Tibial nerve (tissue), 4 donors: Measurements from ENCODE around the gene SDK2. TPM values are rescaled to one million over a fixed set of nuclear protein-coding genes. Genes with fewer than 3 reads are reported as not detected.
A peak's percentile ranks its signal among the peaks of the same experiment; 100 is the strongest.

Experiments
- DNase-seq, 2 donors: peaks; one replicate each; pipeline ENCODE4 v3.0.0-alpha.2; 2019; ENCODE audit warnings: low spot score in 2 of 2
- H3K27ac ChIP-seq, 4 donors: fragments of 200-600 bp; sonication (generic) in 3 of 4; one replicate each; pipeline ENCODE4 v1.5.1; 2017 to 2019; ENCODE audit warnings: mild to moderate bottlenecking in 1 of 4
- H3K27me3 ChIP-seq, 2 donors: fragments of 200-600 bp; sonication (generic) in 1 of 2; one replicate each; pipeline versions ENCODE4 v1.5.1 to v1.6.0; 2017 to 2019
- H3K36me3 ChIP-seq, 3 donors: fragments of 200-600 bp; sonication (generic); one replicate each; pipeline ENCODE4 v1.5.1; 2018 to 2019
- H3K4me1 ChIP-seq, 4 donors: fragments of 200-600 bp; sonication (generic) in 3 of 4; one replicate each; pipeline ENCODE4 v1.5.1; 2017 to 2019
- H3K4me3 ChIP-seq, 4 donors: fragments of 200-600 bp; sonication (generic) in 3 of 4; one replicate each; pipeline ENCODE4 v1.5.1; 2017 to 2019; ENCODE audit warnings: mild to moderate bottlenecking in 1 of 4, moderate library complexity in 1 of 4
- H3K9me3 ChIP-seq, 4 donors: fragments of 200-600 bp; sonication (generic) in 3 of 4; one replicate each; pipeline ENCODE4 v1.5.1; 2017 to 2019
- EP300 ChIP-seq, 2 donors: sonication (generic); formaldehyde crosslinking; IDR thresholded peaks; one replicate each; pipeline ENCODE4 v1.6.1; 2017; ENCODE audit warnings: antibody characterized with exemption in 2 of 2, mild to moderate bottlenecking in 1 of 2
- POLR2A ChIP-seq, 2 donors: fragments of 450-650 bp; IDR thresholded peaks; one replicate each; pipeline ENCODE4 v1.6.1; 2017; ENCODE audit warnings: antibody characterized with exemption in 2 of 2, mild to moderate bottlenecking in 2 of 2, moderate library complexity in 2 of 2
- WGBS, 2 donors: methylation state at CpG; one replicate each; pipeline ENCODE4 v1.1.5; 2018; 5-methylcytosine and 5-hydroxymethylcytosine counted together
- total RNA-seq, 4 donors: library from RNA; depleted of rRNA; stranded (reverse); fragments of >200 nt; gene quantifications; one replicate each; pipeline ENCODE4 v1.1.0, GENCODE V29; 2016
- TF ChIP-seq, protein P1 (sequence below), 5 experiments: fragments of 200-600 bp in 3 of 5; fragments of 450-650 bp in 2 of 5; sonication (generic) in 3 of 5; IDR thresholded peaks; one replicate each; pipeline ENCODE4 v1.5.1; 2016 to 2019; ENCODE audit warnings: antibody characterized with exemption in 5 of 5, mild to moderate bottlenecking in 3 of 5, moderate library complexity in 2 of 5

Gene SDK2
- total RNA-seq, 4 donors from 2014 or later, result 3.1 to 6.3 (median 4.6) TPM

- peaks cover 0 to 76% (median 59%) of the 10 kb centered on the region in 4 donors for H3K4me1 ChIP-seq
- peak; percentile 46 to 58 for DNase-seq
- no peaks in the 10 kb centered on the region for H3K9me3 ChIP-seq
- 29 to 34% methylated on average over 10 to 12 of the region's 12 CpGs for WGBS, 2 donors
- no peak overlapping the region for H3K4me3 ChIP-seq
- no peaks in the 10 kb centered on the region for H3K27me3 ChIP-seq
- no peaks in the 10 kb centered on the region for H3K36me3 ChIP-seq
- TF ChIP-seq, protein P1, sequence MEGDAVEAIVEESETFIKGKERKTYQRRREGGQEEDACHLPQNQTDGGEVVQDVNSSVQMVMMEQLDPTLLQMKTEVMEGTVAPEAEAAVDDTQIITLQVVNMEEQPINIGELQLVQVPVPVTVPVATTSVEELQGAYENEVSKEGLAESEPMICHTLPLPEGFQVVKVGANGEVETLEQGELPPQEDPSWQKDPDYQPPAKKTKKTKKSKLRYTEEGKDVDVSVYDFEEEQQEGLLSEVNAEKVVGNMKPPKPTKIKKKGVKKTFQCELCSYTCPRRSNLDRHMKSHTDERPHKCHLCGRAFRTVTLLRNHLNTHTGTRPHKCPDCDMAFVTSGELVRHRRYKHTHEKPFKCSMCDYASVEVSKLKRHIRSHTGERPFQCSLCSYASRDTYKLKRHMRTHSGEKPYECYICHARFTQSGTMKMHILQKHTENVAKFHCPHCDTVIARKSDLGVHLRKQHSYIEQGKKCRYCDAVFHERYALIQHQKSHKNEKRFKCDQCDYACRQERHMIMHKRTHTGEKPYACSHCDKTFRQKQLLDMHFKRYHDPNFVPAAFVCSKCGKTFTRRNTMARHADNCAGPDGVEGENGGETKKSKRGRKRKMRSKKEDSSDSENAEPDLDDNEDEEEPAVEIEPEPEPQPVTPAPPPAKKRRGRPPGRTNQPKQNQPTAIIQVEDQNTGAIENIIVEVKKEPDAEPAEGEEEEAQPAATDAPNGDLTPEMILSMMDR (IDR thresholded peaks at IDR 0.05), result no peak
- TF ChIP-seq POLR2A (IDR thresholded peaks at IDR 0.05) (peak in 1 of 2 donors; percentile 10), EP300 (IDR thresholded peaks at IDR 0.05) (peak; percentile 20 to 94)
- peak overlapping the region; percentile 56 to 93 (median 80) for H3K27ac ChIP-seq
Observed at GRCh38 chr17:73342050-73342522, 302.2 kb downstream of the SDK2 start.

GRCh38 chr17:73341350-73342049, 302.7 kb downstream of the SDK2 start:
- Histone ChIP-seq H3K4me1 (peaks cover 0 to 76% (median 57%) of the 10 kb centered on the region in 4 donors), H3K9me3 (no peaks in the 10 kb centered on the region), H3K36me3 (no peaks in the 10 kb centered on the region), H3K27me3 (no peaks in the 10 kb centered on the region), H3K4me3 (no peak overlapping the region), H3K27ac (peak overlapping the region; percentile 56 to 93 (median 80))
- TF ChIP-seq, protein P1 (IDR thresholded peaks at IDR 0.05), result no peak
- TF ChIP-seq POLR2A (IDR thresholded peaks at IDR 0.05) (no peak), EP300 (IDR thresholded peaks at IDR 0.05) (no peak)
- 32 to 37% methylated on average over 15 of the region's 15 CpGs for WGBS, 2 donors
- no peak for DNase-seq

DNA sequence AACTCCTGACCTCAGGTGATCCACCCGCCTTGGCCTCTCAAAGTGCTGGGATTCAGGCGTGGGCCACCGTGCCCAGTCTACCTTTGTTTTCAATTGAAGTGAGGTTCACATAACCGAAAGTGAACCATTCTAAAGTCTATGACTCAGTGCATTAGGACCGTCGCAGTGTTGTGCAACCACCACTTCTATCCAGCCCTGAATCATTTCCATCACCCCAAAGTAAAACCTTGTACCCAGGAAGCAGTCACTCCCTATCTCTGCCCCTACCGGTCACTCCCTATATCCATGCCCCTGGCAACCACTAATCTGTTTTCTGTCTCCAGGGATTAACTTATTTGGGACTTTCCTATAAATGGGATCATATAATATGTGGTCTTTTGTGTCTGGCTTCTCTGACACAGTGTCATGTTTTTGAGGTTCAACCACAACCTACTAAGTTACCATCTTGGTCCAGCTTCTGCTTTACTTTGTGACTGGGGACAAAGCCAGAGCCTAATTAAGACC, 304.1 kb downstream of the SDK2 start:
- TF ChIP-seq, protein P1 (IDR thresholded peaks at IDR 0.05), result peak in 2 of 5 experiments; percentile 5 to 18
- peak in 1 of 2 donors; percentile 67 for TF ChIP-seq EP300 (IDR thresholded peaks at IDR 0.05)
- no peak for TF ChIP-seq POLR2A (IDR thresholded peaks at IDR 0.05)
- DNase-seq, result no peak
- Histone ChIP-seq H3K27ac (peak overlapping the region in 3 of 4 donors; percentile 51 to 93 (median 92)), H3K4me3 (no peak overlapping the region), H3K36me3 (no peaks in the 10 kb centered on the region), H3K9me3 (no peaks in the 10 kb centered on the region), H3K27me3 (no peaks in the 10 kb centered on the region), H3K4me1 (peaks cover 0 to 84% (median 56%) of the 10 kb centered on the region in 4 donors)
- 57 to 62% methylated on average over 7 of the region's 7 CpGs for WGBS, 2 donors

DNA sequence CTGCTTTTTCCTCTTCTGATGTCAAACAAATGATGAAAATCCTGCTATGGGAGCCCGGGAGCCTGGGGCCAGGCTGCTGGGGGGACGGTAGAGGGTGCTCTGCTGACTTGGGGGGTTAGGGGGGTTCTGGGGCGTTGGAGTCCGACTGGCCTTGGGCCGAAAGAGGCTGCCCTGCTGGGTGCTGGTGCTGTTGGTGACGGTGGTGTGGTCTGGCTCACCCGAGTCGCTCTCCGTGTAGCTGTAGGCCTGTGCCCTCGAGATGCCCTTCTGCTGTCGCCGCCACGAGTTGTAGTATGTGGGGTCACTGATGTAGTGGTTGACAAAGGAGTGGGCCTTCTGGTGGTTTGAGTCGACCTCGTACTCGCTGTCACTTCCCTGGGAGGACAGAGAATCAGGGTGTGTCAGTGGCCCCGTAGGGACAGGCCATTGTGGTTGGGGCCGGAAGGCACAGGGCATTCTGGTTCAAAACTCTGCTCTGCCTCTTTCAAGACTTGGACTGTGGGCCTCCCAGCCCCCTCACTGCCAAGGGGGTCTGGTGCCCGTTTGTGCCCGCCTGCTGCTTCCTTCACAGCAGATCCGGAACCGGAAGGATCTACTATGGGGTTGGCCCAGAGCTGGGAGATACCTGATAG, 305.6 kb downstream of the SDK2 start:
- H3K4me3 ChIP-seq, result peak overlapping the region in 1 of 4 donors; percentile 35
- H3K4me1 ChIP-seq, result peaks cover 0 to 75% (median 50%) of the 10 kb centered on the region in 4 donors
- H3K27me3 ChIP-seq, result no peaks in the 10 kb centered on the region
- no peaks in the 10 kb centered on the region for H3K9me3 ChIP-seq
- DNase-seq, result no peak
- H3K27ac ChIP-seq, result peak overlapping the region; percentile 69 to 93 (median 84)
- WGBS, 2 donors, result 54 to 57% methylated on average over 22 of the region's 22 CpGs
- H3K36me3 ChIP-seq, result no peaks in the 10 kb centered on the region
- TF ChIP-seq, protein P1 (IDR thresholded peaks at IDR 0.05), result no peak
- TF ChIP-seq POLR2A (IDR thresholded peaks at IDR 0.05), result no peak
- TF ChIP-seq EP300 (IDR thresholded peaks at IDR 0.05), result no peak
